HG03039 (cell line): Measurements from ENCODE around the gene NARF.
"Not testable (repeated sequence)": the region's sequence is repeated elsewhere in the genome, so short reads cannot be mapped to it uniquely, and the experiment has no call there.

Experiments used
- ATAC-seq: cut with Tn5 transposase; IDR thresholded peaks from one replicate; pipeline ENCODE4 v1.9.1; 2021; ENCODE audit warnings: mild to moderate bottlenecking, moderate library complexity; ENCODE audit not compliant: unreplicated experiment

Gene NARF

DNA sequence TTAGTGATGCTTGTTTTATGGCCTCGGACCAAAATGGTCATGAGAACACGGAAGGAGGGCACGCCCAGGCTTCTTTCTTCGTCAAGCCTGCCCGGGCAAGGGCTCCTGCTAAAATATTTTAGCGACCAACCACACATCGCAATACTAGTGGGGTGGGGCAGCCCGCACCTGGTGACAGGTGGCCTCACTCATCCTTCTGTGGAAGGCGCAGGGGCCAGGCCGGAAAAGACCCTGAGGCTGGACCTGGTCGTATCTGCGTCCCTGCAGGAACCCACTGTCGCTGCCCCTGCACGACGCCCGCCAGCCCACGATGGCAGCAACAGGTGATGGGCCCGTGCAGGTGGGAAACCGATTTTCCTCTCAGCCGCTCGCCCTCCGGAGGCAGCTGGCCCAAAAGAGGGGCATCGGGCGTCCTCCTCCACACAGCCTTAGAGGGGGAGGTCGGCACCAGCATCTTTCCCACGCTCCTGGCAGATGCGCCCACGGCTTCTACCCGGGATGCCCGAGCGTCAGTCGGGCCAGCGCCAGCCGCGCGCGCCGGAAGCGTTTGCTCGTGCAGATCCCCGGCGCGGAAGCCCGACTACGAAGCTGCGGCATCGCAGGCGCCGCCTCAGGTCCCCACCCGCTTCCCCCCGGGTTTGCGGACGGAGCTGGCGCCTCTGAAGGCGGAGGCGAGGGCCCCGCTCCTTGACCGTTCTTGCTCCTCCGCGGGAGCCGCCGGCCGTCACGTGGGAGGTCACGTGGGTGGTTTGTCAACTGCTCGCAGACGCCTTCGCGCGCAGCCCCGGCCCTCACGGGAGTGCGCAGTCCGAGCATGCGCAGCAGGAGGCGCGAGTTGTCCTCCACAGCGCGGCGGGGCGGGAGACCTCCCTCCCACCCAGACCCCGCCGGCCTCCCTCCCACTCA, 38.2 kb downstream of the NARF start:
- ATAC-seq = peak; percentile 50

DNA sequence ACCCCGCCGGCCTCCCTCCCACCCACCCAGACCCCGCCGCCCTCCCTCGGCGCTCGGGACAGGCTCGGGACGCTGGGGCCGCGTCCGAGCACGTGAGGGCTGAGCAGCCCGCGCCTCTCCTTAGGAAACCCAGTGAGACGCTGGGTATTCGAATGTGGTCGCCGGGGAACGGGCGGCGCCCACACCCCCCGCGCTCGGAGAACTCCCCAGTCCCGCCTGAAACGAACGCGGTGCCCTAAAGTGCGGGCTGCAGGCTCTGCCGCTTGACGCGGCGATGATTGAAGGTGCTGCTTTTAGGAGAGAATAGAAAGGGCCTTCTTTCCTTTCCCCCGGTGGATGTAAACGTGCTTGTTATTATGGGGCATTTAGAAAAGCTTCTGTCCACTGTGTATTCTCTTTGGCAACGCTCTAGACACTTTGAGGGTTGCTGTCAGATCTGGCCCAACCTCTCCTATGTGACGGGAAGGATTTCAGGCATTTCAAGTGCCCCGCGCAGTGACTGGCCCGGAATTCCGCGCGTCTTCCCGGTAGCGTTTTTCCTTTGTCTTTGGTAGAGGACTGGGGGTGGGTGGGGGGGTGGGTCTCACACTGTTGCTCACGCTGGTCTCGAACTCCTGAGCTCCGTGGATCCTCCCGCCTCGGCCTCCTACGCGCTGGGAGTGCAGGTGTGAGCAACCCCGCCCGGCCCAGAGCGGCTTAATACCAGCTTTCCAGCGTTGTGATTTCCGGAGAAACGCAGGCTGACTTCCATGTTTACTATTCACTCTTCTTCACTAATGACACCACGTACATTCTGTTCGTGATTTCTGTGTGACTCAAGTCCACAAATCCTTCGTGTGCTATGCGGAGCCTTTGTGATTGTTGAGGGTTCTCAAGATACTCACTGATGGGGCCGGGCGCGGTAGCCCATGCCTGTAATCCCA, 39.2 kb downstream of the NARF start:
- ATAC-seq = no peak

DNA sequence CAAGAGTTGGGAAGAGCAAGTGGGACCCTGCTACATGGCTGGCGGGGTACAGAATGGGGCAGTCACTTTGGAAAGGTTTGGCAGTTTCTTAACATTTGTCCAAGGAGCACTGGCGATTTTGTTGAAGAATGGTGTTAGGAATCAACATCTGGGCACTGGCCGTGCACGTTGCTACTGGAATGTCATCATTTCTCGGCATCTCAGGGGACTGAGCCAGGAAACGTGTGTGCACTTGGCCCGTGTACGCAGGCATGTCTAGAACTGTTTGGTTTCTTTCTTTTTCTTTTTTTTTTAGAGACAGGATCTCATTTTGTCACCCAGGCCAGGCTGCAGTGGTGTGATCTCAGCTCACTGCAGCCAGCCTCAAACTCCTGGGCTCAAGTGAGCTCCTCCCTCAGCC, 43.7 kb downstream of the NARF start:
- ATAC-seq = no peak

DNA sequence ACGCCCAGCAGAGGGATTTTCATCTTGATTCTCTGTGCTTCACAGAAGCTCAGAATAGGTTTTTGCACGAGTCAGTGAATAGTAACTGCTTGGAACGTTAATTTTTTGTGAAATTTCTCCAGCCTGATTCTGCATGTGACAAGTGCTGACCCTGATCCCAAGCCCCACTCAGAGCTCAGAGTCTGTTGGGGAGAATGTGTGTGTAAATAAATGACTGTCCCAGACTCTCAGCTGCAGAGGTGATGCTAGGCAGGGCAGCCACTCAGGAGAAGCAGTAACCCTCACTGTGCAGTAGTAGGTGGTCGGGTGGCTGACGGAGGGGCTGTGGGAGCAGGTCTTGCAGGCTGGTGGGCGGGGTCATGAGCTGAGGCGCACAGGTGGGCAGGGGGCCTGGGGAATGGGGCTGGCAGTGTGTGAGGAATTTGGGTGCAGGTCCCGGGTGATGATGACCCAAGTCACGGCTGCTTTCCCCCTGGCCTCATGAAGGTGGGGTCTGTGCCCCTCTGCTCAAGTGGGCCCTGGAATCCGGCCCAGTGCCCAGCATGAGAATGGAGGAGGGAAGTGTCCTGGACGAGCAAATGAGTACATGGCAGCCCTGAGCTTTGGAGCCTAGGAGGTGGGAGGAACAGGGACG, 44.7 kb downstream of the NARF start:
- no peak for ATAC-seq

DNA sequence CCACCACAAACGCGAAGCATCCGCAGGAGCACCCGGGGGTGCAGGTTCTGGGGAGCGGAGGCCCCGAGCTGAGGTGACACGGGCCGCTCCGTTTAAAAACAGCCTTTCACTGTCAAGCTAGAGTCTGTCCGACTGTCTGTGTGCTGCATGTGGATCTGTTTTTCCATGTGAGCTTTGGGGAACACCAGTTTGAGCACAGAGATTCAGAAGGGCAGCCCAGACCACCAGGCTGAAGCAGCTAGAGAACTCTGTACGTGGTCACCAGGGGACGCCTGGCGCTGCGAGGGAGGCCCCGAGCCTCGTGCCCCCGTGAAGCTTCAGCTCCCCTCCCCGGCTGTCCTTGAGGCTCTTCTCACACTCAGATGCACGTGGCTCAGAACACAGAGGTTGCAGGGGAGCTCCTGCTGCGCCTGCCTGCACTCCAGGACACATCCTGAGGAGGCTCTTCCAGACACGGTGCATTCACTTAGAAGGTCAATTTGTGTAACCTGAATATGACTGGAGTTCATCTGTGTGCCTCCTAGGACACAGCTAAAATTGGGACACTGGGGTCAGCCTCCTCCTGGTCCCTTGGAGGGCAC, 45.3 kb downstream of the NARF start:
- ATAC-seq = no peak

DNA sequence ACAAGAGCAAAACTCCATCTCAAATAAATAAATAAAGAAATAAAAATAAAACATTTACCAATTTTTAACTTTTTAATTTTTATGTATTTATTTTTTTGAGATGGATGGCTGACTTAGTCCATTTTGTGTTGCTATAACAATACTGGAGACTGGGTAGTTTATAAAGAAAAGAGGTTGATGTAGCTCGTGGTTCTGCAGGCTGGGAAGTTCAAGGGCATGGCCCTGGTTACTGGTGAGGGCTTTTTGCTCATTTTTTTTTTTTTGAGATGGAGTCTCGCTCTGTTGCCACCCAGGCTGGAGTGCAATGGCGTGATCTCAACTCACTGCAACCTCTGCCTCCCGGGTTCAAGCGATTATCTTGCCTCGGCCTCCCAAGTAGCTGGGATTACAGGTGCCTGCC, 46.8 kb downstream of the NARF start:
- no peak for ATAC-seq

DNA sequence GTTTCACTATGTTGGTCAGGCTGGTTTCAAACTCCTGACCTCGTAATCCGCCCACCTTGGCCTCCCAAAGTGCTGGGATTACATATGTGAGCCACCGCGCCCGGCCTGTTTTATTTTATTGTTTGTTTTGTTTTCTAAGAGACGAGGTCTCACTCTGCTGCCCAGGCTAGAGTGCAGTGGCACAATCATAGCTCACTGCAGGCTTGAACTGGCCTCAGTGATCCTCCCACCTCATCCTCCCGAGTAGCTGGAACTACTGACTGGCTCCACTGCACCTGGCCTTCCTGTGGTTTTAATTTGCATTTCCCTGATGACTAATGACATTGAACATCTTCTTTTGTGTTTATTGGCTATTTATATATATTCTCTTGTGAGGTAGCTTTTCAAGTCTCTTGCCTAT, 47.9 kb downstream of the NARF start:
- peak; percentile 60 for ATAC-seq

DNA sequence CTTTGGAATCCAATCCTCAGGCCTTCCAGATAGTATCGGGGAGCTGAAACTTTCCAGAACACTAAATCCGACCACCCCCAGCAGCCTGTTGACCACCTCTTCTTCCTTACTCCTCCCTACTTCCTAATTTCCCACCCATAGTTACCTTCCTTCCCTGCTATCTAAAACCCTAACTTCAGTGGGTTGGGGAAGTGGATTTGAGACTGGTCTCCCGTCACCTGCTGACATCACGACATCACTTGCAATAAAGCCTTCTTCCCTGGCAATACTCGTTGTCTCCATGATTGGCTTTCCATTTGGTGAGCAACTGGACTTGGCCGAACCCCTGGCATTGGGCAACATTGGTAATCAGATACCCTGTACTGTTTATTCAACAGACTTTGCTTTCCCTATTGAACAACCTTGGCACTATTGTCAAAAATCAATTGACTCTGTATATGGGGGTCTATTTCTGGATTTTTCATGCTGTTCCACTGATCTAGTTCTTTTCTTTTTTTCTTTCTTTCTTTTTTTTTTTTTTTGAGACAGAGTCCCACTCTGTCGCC, 49.2 kb downstream of the NARF start:
- no peak for ATAC-seq

DNA sequence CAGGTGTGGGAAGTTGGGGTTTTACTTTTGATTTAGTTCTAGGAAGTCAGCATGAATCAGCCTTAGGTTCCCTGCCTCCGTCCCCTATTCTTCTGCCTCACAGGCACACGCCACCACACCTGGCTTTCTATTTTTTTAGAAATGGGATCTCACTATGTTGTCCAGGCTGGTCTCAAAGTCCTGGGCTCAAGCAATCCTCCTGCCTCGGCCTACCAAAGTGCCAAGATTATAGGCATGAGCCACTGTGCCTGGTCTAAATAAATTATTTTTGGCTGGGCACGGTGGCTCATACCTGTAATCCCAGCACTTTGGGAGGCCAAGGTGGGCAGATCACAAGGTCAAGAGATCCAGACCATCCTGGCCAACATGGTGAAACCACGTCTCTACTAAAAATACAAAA, 53.1 kb downstream of the NARF start:
- ATAC-seq = not testable (repeated sequence)

DNA sequence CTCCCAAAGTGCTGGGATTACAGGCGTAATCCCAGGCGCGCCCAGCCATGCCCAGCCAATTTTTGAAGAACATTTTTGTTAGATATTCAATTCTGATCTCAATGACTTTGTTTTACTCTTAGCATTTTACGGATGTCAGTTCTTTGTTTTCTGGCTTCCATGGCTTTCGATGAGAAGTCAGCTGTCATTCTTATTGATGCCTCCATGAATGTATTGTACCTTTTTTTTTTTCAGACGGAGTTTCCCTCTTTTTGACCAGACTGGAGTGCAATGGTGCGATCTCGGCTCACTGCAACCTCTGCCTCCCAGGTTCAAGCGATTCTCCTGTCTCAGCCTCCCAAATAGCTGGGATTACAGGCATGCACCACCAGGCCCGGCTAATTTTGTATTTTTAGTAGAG, 55.3 kb downstream of the NARF start:
- not testable (repeated sequence) for ATAC-seq

DNA sequence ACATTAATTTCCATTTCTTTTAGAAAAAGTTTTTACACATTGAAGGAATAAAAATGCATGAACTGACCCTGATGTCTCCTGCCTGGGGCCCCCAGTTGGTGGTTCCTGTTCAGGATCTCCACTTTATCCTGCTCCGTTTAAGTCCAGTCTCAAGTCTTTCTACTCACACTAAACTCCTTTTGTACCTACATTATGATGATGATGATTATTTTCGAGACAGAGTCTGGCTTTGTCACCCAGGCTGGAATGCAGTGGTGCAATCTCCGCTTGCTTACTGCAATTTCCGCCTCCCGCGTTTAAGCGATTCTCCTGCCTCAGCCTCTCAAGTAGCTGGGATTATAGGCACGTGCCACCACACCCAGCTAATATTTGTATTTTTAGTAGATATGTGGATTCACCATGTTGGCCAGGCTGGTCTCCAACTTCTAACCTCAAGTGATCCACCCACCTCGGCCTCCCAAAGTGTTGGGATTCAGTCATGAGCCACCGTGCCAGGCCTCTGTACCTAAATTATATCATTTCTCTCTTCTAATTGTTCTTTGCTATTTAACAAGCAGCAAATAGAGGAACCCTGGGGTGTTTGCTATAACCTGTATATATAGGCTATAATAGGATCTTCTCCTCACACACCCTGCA, 58.8 kb downstream of the NARF start:
- ATAC-seq = no peak

DNA sequence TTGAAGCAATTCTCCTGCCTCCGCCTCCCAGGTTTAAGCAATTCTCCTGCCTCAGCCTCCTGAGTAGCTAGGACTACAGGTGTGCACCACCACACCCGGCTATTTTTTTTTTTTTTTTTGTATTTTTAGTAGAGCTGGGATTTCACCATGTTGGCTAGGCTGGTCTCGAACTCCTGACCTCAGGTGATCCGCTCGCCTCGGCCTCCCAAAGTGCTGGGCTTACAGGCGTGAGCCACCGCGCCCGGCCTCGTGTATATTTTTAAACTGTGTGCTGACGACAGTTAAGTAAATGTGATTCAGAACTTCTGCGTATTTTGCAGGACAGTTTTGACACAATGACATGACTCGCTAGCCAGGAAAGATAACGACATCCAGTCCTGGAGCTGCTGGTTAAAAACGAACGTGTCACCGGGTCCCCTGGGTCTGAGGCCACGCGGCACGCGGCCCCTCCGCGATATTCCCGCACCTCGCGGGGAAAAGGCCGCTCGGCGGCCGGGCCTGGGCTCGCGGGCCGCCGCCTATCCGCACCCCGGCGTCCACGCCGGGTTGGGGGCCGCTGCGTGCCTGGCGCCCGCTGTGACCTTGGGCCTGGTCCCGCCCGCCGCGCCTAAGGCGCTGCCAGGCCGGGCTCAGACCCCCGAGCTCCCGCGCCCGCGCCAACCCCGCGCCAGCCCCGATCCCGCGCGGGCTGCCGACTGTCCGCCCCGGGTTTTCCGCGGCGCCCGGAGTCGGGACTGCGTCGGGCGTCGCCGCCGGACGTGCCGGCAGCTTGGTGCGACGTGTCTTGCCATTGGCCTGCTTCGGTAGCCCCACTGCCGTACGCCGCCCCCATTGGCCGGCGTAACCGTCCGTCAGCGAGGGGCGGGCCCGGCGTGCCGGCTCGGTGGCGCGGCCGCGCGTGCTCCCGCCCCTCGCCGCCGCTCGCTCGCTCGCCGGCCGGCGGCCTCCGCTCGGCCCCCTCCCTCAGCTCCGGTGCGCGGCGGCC, 60.6 kb downstream of the NARF start, which contains the start of gene FOXK2:
TSS of gene FOXK2 (plus strand) at position 907 of the 985 bp plus-strand sequence. CDS start 157 bp downstream, outside the sequence.
- ATAC-seq = peak; percentile 91

DNA sequence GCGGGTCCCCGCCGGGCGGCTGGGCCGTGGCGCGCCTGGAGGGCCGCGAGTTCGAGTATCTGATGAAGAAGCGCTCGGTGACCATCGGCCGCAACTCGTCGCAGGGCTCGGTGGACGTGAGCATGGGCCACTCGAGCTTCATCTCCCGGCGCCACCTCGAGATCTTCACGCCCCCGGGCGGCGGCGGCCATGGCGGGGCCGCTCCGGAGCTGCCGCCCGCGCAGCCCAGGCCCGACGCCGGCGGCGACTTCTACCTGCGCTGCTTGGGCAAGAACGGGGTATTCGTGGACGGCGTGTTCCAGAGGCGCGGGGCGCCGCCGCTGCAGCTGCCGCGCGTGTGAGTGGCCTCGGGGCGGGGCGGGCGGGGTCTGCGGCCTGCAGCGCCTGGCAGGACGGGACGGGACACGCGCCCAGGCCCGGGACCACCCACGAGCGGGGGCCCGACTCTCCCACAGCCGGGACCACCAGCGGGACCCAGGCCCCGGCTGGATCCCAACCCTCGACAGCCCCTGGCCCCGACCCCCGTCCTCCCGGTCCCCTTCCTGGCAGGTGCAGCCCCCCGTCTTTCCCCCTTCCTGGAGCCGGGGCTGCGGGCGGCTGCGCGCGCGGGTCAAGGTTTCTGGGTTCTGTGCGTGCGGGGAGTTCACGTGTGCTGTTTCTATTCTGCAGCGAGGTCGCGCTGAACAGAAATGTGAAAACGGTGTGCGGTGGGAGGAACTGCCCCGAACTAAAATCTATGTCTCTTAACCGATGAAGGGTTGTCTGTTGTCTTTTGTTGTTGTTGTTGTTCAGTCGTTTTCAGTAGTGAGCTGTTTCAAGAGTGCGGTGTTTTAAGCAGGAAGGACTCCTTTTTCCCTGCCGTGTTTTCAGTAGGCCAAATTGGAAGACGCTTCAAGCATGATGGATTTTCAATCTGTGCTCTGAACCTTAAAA, 61.7 kb downstream of the NARF start:
- peak; percentile 15 for ATAC-seq

DNA sequence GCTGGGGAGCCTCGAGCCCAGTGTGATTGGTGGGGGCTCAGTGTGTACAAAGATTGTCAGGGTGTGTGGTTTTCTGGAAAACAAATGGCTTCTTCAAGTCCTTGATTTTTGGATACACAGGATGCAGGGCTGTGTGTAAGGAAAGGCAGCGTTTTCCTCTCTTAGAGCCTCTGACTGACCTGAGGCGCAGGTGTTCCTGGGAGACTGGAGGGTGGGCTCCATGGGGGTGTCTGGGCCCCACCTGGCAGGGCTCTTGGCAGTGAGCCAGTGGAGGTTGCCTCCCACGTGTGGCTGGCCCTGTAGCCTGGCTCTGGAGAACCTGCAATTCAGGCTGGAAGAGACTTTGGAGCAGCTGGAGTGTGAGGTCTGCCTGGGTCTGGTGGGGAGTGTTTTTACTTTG, 66.0 kb downstream of the NARF start:
- ATAC-seq = no peak

DNA sequence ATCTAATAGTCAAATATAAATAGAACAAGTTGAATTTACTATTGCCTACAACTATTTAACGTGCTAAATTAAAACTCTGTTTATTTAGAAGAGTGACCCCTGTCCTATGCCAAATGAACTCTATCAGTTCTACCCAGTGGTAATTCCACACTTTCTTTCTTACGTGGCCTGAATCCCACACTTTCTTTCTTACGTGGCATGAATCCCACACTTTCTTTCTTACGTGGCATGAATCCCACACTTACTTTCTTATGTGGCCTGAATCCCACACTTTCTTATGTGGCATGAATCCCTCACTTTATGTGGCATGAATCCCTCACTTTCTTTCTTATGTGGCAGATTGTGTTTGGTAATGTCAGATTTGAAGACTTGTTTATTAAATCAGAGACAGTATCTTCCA, 67.2 kb downstream of the NARF start:
- ATAC-seq = no peak

DNA sequence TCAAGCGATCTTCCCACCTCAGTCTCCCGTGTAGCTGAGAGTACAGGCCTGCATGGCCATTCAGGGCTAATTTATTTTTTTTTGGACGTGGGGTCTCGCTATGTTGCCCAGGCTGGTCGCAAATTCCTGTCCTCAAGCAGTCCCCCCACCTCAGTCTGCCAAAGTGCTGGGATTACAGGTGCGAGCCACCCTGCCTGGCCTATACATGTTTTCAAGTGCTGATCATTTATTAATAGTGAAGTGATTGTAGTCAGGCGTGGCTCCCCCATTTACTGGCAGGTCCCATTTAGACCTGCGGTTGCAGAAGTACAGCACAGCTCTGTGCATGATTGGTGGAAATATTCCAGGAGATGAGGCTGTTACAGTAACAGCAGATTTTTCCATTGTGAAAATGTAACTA, 69.4 kb downstream of the NARF start:
- ATAC-seq = no peak

DNA sequence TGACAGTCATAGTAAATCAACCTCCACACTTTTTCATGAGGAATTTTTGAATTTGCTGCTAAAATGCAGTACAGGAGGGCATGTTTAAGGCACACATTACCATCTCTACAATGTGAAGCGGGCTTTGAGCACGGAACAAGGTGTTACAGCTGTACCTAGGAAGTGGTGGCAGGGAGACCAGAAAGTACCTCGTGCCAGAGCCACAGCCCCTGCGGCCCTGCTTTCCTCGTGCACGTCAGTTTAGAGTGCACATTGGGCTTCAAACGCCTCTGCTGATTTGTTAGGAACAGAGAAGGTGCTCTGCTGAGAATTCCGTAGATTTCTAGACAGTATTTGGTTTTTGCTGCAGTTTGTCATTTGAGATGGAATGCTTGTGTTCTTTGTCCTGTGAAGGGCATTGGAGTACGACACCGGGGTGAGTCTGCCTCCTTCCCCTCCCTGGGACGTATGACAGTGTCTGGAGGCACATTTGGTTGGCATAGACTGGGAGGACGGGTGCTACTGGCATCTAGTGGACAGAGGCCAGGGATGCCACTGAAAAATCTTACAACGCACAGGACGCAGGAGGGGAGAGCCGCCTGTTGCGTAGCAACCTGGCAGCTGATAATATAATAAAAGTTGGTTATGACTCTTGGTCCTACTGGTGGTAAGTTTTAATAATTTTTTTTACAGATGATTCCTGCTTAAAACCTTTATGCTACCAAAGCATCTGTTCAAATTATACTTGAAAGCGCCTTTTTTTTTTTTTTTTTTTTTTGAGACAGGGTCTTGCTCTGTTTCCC, 70.1 kb downstream of the NARF start:
- no peak for ATAC-seq
